Ovary (tissue), 9 donors: ENCODE data around the gene RAP1GDS1. TPM values are rescaled to one million over a fixed set of nuclear protein-coding genes. Genes with fewer than 3 reads are reported as not detected.

Experiments
- DNase-seq, 5 donors: peaks; one replicate each; pipeline ENCODE4 v3.0.0-alpha.2; 2019 to 2020
- H3K27ac ChIP-seq, 2 donors: fragments of 200-600 bp; one replicate each; pipeline versions ENCODE4 v1.5.1 to v1.8.0; 2019 to 2022
- H3K27me3 ChIP-seq: fragments of 200-600 bp; one replicate; pipeline ENCODE4 v1.8.0; 2022
- H3K36me3 ChIP-seq: fragments of 200-600 bp; sonication (generic); one replicate; pipeline ENCODE4 v1.5.1; 2019
- H3K4me1 ChIP-seq: one replicate; pipeline ENCODE4 v1.8.1; 2013; ENCODE audit warnings: mild to moderate bottlenecking, moderate library complexity; ENCODE audit not compliant: insufficient read depth
- H3K4me3 ChIP-seq: fragments of 200-600 bp; sonication (generic); one replicate; pipeline ENCODE4 v1.5.1; 2017
- H3K9me3 ChIP-seq, 2 donors: fragments of 200-600 bp in 1 of 2; sonication (generic) in 1 of 2; one replicate each; pipeline versions ENCODE4 v1.5.1 to v1.8.1; 2013 to 2019; ENCODE audit warnings: mild to moderate bottlenecking in 1 of 2, moderate library complexity in 1 of 2
- CTCF ChIP-seq, 3 donors: fragments of 450-650 bp in 2 of 3; fragments of 200-600 bp in 1 of 3; IDR thresholded peaks; one replicate each; pipeline versions ENCODE4 v1.5.1 to v1.8.0; 2016 to 2022; ENCODE audit warnings: antibody characterized with exemption in 3 of 3, mild to moderate bottlenecking in 1 of 3
- EP300 ChIP-seq: sonication (generic); formaldehyde crosslinking; IDR thresholded peaks from one replicate; pipeline ENCODE4 v1.6.1; 2017; ENCODE audit warnings: antibody characterized with exemption
- POLR2A ChIP-seq: fragments of 450-650 bp; IDR thresholded peaks from one replicate; pipeline ENCODE4 v1.6.1; 2017; ENCODE audit warnings: antibody characterized with exemption, mild to moderate bottlenecking, moderate library complexity
- WGBS, 3 donors: extraction: QIAGEN DNeasy Blood & Tissue Kit in 1 of 3; methylation state at CpG; one replicate each; pipeline versions ENCODE4 v1.1.5 to v1.1.7; 2013 to 2017; 5-methylcytosine and 5-hydroxymethylcytosine counted together
- intact Hi-C, 4 donors: fragments of 100-400 bp; cut with DNase I; formaldehyde crosslinking; loops; one replicate each; pipeline versions ENCODE4 v1.11.0 to v1.15.1; 2022 to 2023
- polyA plus RNA-seq, 2 donors: library from polyadenylated mRNA; stranded (reverse); fragments of 200-250 nt in 1 of 2; fragments of 350-450 nt in 1 of 2; fragmentation: Illumina TruSeq in 1 of 2; extraction: RNeasy Lipid Tissue Mini Kit (QIAGEN cat#74804) in 1 of 2; gene quantifications; one replicate each; pipeline ENCODE4 v1.2.3, GENCODE V29; 2013 to 2014
- total RNA-seq, 7 donors: library from RNA; depleted of rRNA in 2 of 7; stranded (reverse); fragments of >200 nt in 2 of 7; fragmentation: NEBNext Ultra II Directional in 3 of 7; extraction: Animal tissue kit (Norgen Biotek cat#: 25700) in 3 of 7; gene quantifications; one replicate each; pipeline versions ENCODE4 v1.1.0 to v1.2.4, GENCODE V29; 2016 to 2023
- donor health status: DM: no; HTN: no; CAD: no; lungs with moderate emphysema.
- donor health status: DM: no; HTN: no; CAD: no.
- donor health status: Bipolar disorder and iron deficiency.
- donor health status: DM: yes; HTN: yes; CAD: no.
- donor health status: DM: no; HTN: no; CAD: no.
- donor health status: DM: yes; HTN: yes; CAD: no.

The RAP1GDS1 gene
- total and polyA plus RNA-seq, 9 donors, result 12.6 to 40.9 (median 24.9) TPM

- Histone ChIP-seq H3K4me1 (no peaks in the 10 kb centered on the region), H3K36me3 (no peaks in the 10 kb centered on the region), H3K9me3 (no peaks in the 10 kb centered on the region), H3K27me3 (no peaks in the 10 kb centered on the region), H3K27ac (no peak overlapping the region), H3K4me3 (no peak overlapping the region)
- intact Hi-C loops, result no loop called here
- no peak for TF ChIP-seq EP300
- no peak for TF ChIP-seq CTCF (IDR thresholded peaks at IDR 0.05)
- TF ChIP-seq POLR2A, result no peak
- no peak for DNase-seq
- 96 to 97% (median 97%) methylated on average over 5 of the region's 5 CpGs for WGBS, 3 donors
Observed at GRCh38 chr4:98387345-98388026, 126.3 kb downstream of the RAP1GDS1 start.

GRCh38 chr4:98394134-98394533 is 132.9 kb downstream of the RAP1GDS1 start:
- no peak for TF ChIP-seq EP300
- TF ChIP-seq CTCF (IDR thresholded peaks at IDR 0.05), result no peak
- no peak for TF ChIP-seq POLR2A
- 96 to 100% (median 99%) methylated on average over 1 of the region's 1 CpG for WGBS, 3 donors

GRCh38 chr4:98399915-98400314 is 138.7 kb downstream of the RAP1GDS1 start:
- intact Hi-C loops, result no loop called here
- Histone ChIP-seq H3K27ac (no peak overlapping the region), H3K36me3 (no peaks in the 10 kb centered on the region), H3K27me3 (no peaks in the 10 kb centered on the region), H3K4me3 (no peak overlapping the region), H3K9me3 (peaks cover 0 to 2% of the 10 kb centered on the region in 2 donors), H3K4me1 (no peaks in the 10 kb centered on the region)
- DNase-seq, result no peak
- WGBS, 3 donors, result 100% methylated on average over 1 of the region's 1 CpG
- TF ChIP-seq POLR2A (no peak), EP300 (no peak), CTCF (IDR thresholded peaks at IDR 0.05) (no peak)

More at GRCh38 chr4:98394134-98394533, 132.9 kb downstream of the RAP1GDS1 start:
- H3K27ac ChIP-seq, result no peak overlapping the region
- no peak overlapping the region for H3K4me3 ChIP-seq
- H3K36me3 ChIP-seq, result no peaks in the 10 kb centered on the region
- H3K9me3 ChIP-seq, result no peaks in the 10 kb centered on the region
- no peaks in the 10 kb centered on the region for H3K27me3 ChIP-seq
- no peaks in the 10 kb centered on the region for H3K4me1 ChIP-seq
- intact Hi-C loops, result no loop called here
- DNase-seq, result no peak

- WGBS, 3 donors, result 94 to 99% (median 96%) methylated on average over 2 of the region's 2 CpGs
- no peaks in the 10 kb centered on the region for H3K27me3 ChIP-seq
- TF ChIP-seq CTCF (IDR thresholded peaks at IDR 0.05) (no peak), POLR2A (no peak), EP300 (no peak)
- H3K4me3 ChIP-seq, result no peak overlapping the region
- DNase-seq, result no peak
- intact Hi-C loops, result no loop called here
- H3K4me1 ChIP-seq, result no peaks in the 10 kb centered on the region
- no peaks in the 10 kb centered on the region for H3K36me3 ChIP-seq
- peaks cover 0 to 2% of the 10 kb centered on the region in 2 donors for H3K9me3 ChIP-seq
- H3K27ac ChIP-seq, result no peak overlapping the region
Observed at GRCh38 chr4:98406819-98407218, 145.6 kb downstream of the RAP1GDS1 start.
